GM21515 (cell line): Measurements from ENCODE around the gene TMEM154.

Experiments
- ATAC-seq: cut with Tn5 transposase; IDR thresholded peaks from one replicate; pipeline ENCODE4 v1.9.1; 2021; ENCODE audit not compliant: unreplicated experiment

The TMEM154 gene

DNA sequence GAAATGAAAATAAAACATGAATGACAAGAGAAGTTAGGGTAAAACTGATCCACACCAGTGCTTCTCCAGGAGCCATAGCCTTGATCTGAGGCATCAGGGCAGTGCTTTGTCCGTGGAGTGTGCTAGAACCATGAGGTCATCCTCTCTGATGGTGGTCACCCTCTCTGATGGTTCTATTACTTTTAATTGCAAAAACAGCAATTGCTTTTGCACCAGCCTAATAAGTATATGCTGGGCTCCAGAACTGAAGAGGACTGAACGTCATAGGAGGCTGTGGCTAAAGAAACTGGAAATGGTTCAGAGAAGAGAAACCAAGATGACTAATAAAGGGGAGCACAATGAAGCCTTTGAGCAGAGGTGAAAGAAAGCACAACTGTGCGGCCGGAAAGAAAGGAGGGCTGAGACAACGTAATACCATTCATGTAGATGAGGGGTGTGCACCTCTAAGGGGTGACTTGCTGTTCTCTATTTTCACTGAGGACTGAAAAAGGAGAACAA, 17.0 kb upstream of the TMEM154 start:
- ATAC-seq, result peak; percentile 97

DNA sequence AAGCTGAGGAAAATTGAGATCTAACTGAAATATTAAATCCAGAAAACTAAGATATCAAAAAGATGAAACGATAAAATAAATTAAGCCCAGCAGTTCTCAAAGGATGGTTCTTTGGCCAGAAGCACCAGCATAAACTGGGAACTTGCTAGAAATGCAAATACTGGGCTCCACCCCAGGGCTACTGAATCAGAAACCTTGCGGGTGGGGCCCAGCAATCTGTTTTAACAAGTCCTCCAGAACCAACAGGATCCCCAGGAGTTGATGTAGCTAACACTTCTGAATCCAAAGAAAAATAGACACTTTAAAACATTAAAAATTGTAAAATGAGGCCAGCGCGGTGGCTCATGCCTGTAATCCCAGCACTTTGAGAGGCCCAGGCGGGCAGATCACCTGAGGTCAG, 14.1 kb upstream of the TMEM154 start:
- ATAC-seq, result no peak

DNA sequence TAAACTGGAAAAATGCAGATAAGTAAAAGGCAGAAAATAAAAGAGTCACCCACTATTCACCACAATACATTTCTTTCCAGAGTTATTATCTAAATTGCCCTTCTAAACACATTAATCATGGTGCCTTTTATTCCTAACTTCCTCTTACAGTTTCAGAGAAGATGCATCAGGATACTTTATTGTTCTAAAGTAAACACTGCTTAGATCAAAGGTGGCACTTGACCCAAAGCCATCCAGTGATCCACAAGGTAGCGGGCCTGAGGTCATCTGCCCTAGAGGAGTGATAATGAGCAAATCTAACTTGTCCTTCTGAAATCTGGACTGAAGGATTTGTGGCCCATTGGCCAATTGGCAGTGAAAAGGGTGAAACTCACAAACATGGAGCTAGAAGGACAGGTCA, 12.0 kb upstream of the TMEM154 start:
- no peak for ATAC-seq

DNA sequence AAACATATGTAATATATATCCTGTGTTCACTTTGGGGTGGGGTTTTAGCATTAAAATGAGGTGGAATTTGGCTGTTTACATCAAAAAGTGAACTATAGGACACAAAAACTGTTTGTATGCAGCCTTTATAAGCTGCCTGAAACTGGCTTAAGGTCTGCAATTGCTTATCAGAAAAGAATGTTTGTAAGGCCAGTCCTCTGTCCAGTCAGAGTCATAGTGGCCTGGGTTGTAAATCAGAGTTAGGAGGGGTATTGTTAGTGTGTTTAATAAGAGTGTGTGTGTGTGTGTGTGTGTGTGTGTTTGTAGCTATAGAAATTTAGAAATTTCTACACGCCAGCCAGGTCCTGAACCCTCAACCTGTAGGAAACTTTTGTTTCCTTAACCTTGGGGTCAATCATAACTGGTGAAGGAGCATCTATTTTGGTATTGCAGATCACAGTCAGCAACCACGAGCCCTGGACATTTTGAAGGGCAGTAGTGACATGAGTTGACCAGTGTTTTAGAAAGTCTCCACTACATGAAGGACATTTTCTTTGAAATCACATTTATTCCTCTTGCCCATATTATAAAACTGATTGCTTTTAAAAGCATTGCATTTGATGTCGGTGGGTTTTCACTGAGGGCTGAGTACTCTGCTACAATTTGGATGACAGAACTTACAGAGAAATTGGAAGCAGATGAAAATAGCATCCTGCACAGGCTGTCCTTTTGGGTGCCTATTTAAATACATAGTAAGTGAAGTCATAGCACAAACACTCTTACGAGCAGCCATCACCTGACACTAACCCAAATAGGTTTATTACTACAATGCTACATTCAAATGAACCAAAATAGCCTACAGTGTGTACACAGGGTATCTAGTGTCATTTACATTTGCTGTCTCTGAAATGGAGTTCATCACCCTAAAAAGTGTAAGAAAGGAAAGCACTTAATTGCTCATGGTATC, 11.2 kb upstream of the TMEM154 start:
- no peak for ATAC-seq

DNA sequence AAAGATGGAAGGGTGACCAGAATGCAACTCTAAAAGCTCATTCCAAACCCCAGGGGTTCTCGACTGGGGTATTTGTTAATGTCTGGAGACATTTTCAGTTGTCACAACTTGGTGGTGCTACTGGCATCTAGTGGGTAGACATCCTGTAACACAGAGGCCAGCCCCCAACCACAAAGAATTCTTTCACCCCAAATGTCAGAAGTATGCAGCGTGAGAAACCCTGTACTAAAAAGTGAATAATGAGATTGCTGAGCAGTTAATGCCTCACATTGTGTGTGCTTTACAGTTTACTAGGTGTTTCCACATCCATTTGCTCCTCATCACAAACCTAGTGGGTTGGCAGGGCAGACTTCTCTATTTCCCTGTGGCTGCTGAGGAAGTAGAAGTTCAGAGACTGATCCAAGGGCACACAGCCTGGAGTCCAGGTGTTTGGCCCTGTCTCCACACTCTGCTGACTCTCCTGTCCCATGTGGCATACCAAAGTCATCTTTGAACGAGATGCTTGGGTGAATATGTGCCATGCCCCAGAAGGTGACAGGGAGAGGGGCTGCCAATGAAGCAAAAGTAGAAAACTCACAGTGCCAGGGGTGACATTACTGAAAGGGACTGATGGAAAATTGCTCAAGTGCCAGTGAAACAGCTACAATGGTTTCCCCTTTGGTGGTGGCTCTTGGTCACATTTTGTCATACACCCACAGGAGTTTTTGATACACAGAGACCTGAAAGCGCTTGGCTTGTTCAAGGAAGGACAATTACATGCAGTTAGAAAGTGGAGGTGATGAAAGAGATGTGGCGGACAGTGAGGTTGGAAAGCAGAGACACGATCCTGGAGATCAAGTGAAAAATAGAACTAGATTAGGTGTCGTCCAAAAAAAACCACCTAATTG, 10.1 kb upstream of the TMEM154 start:
- no peak for ATAC-seq

DNA sequence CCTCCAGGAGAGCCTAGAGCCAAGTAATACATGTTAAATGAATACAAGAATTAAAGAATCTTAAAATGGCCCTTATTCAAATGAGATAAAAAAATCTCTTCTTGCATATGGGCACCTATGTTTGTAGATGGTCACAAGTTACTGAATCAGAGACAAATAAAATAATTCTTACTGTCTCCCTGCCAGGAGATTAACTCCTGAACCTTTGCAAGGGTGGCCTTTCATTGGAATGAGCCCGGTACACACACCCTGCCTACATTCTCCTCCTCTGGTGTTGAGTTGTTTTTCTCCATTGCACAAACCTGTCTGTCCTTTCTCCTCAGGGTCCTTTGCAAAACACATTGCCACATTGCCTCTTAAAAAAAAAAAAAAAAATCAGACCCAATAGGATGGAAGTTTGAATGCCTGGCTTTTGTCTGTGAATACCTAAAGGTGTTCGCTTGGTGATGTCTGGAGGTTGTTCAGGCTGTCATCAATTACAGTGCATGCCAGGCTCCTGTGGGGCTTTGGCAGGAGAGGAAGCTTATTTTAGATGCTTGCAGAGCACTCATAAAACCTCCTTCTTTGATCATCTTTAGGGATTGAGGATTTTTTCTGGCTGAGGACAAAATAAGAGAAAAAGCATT, 8.3 kb upstream of the TMEM154 start:
- ATAC-seq, result no peak

DNA sequence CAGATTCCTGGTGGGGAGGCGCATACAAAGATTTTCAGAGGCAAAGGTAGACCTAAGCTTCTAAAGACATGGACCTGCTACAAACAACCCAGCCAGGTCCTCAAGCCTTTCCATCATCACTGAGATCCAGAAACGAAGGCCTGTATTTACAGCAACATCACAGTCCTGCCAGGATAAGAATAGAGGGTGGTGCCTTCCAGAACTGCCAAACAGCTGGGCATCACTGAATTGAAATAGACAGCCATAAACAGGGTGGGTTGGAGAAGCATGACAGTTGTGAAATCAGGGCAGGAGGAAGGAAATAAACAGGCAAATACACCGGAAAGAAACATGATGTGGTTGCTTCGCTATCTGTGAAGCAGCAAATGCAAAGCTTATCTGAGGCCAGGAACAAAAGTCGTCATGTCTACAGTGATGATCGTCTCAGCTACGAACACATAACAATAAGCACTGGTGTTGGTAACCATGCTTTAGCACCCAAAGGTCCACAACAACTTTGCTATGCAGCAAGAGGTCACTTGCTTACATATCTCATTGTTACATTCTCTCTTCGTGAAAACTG, 6.7 kb upstream of the TMEM154 start:
- no peak for ATAC-seq

DNA sequence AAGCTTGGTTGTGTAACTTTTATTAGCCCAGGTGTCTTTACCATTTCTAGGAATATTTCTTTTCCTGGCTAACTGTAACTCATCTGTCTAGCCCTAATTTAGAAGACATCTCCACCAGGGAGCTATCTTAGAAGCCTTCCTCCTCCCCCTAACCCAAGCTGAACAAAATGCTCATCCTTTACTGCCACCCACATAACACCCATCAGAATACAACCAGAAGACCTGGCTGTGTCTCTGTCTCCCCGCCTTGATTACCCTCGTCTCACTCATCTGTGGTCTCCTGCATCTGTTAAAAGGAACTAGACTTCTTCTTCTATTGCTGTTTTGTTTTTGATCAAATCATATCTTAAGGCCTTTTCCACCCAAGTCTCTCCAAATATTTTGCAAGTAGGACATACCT, 4.8 kb upstream of the TMEM154 start:
- ATAC-seq, result no peak

DNA sequence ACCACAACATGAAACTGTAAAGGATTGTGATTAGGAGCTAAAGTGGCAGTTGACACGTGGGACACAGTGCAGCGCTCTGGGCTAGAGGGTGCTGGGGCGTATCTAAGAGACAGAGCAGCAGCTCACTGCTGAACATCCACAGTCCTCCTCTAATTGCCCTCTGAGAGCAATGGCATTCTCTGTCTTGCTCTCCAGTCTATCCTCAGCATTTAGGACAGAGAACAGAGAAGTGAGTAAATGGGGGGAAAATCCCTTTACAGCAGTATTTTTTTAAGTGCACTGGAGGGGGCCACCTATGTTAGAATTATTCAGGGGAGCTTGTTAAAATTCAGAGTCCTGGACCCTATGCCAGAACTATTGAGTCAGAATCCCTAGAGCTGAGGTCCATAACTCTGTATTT, 4.2 kb upstream of the TMEM154 start:
- ATAC-seq, result no peak

DNA sequence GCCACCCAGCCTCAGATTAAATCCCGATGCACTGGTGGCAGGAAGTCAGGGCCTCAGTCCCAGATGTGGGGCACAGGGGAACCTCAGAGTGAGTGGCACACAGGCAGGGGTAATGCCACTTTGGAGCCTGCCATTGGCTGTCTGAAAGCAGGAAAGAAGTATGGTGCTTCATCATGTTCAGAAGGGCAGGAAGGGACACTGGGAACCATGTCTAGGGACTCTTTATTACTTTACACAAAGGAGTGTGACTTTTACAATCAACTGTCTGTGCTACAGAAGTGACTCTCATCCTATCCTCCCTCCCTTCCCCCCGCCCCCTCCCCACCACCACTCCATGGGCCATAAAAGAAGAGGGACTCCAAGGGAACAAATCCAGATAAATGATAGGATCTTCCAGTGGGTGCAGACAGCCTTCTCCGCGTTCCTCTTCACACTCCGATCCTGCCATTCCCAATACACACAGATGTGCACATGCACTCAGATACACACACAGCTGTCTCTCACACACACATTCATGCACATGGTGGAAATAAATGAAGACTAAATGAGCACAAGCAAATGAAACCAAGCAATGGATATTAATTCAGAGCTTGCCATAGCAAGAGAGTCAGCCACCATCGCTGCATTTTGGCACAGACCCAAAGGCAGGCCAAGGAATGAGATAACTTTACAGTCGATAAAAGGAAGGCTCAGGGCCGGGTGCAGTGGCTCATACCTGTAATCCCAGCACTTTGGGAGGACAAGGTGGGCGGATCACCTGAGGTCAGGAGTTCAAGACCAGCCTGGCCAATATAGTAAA, 2.5 kb upstream of the TMEM154 start:
- no peak for ATAC-seq

DNA sequence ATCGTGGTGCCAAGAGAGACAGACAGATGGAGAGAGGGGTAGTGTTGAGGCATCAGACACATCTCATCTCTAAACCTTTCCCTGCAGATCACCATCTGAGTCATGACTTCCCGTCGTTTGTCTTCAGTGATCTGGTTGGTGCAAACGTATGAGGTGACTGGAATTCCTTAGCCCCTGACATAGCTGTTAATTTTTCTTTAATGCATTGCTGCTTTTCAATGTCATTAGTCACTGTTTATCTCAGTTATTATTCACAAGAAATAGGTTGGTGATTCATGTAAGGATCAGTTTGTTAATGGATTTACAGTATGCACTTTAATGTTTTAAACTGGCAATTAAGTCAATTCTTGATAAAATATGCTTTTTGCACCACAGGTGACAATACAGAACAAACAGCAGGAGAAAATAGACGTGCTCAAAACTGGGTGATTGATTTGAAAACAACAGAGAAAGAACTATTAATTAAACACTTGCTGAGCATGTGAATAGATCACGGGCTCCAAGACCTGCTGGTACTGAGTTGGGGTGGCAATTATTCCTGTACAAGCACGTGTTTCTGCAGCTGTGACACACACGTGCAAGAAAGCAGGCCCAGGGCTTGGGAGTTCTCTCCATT, 1.3 kb upstream of the TMEM154 start:
- no peak for ATAC-seq

DNA sequence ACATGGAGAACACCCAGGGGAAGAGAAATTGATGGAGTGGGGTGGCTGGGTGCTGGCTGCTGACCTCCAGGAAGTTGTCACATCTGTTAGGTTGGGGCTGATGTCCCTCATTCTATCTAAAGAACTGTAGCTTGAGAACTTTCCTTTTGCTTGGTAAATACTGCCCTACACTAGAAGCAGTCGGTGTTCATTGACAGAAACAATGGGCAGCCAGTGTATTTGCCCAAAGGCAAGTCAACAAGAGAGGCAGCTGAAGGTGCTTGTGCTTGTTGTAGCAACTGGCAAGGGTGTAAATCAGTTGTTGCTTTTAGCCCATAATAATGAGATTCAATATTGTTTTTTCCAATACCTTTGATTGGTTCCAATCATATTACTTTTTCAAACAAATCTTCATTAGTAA, 956 bp downstream of the TMEM154 start:
- no peak for ATAC-seq

DNA sequence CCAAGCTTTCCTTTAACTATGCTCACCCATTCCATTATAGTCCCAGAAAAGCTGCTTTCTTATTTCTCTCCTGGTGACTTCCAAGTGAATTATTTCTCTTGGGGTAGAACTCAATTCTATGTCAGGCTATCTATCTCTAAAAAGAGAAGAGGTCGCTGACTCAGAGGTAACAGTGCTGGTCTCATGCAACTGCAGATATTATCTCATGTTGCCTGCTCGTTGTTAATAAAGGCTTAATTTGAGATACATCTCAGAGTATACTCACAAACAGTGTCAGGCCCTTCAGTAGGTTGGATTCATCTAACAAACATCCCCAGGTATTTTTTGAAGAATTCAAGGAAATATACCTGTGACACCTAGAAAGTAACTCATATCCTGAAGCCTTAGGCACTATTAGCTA, 2.7 kb downstream of the TMEM154 start:
- no peak for ATAC-seq

DNA sequence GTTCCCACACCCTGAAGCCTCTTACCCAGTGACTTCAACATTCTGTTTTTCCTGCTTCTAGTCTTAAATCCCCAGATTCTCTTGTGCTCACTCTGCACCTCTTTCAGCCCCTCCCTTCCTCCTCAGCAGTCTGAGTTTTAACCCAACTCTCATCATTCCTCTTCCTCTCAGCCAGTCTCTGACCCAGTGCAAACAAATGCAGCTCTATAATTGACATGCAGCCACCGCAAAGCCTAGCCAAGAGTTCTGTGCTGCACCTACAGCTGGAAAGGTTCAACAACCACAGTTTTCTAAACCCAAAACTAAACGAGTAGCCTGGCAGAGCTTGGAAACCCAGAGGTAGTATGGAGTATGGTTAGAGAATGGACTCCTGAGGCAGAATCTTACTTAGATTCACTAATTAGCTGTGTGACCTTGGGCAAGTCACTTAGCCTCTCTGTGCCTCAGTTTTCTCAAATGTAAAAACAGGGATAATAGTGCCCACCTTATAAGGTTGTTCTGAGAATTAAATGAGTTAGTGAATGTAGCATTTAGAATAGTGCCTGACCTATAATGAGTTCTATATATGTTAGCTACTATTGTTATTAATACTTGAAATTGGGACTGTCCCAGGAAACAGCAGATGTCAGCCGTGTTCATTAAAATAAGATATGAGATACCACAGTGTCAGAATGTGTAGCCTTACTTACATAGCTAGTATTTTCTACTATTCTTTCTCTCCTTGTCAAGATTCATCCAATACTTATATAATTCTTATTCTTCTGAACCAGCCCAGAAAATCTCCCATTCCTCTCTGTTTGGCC, 3.5 kb downstream of the TMEM154 start:
- ATAC-seq, result no peak

DNA sequence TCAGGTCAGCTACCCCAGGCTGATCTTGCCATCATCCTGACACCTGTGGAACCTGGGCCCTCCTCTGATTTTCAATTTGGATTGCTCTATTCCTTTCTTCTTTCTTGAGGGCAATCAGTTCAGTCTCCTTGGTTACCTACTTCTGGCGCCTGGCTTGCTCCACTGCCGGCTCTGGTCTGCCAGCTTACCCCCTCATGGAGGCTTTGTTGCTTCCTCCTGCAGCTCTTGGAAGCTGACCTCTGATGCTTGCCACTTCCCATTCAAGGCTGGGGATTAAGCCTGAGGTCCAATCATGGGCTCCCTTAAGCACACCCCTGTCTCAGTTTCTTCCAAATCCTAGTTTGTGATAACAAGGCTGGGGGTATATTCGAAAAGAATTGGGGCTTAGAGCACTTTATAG, 5.4 kb downstream of the TMEM154 start:
- ATAC-seq, result no peak

DNA sequence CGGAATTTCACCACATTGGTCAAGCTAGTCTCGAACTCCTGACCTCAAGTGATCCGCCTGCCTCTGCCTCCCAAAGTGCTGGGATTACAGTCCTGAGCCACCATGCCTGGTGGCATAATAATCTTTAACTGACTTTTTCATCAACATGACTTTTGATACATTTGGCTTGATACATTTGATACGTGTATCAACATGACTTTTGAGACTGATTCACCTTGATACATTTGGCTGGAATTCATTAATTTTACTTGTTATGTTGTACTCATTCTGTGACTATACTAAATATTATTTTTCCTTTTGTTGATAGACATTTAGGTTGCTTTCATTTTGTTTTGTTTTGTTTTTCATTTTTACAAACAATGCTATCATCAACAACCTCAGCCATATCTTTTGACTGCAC, 6.3 kb downstream of the TMEM154 start:
- no peak for ATAC-seq

DNA sequence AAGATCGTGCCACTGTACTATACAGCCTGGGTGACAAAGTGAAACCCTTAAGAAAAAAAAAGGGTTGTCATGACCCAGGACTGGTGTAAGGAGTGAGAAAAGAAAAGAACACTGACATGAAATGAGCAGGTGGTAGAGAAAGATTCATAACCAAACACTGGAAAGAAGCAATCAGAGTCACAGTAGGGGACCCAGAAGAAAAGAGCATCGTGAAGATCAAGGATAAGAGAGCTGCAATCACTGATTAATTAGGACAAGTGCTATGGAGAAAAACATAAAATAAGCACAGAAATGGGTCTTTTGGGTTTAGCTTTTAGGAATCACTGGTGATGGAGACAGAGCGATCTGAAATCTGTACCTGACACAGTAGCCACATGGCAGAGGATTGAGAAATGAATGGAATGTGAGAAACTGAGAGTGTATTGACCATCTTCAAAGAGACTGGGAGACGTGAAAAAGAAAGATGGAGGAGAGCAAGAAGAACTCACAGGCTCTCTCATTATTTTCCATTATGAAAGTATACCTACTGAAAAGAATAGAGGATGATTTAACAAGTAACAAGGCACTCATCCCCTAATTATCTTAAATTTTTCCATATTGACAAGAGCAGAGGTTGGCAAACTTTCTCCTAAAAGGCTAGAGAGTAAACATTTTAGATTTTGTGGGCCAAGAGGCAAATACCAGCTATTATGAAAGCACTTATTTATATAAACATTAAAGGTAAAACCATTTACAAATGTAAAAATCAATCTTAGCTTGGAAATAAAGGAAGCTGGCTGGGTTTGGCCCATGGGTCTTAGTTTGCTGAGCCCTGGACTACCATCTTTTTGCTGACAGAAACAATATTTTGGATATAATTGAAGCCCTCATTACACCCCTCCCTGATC, 7.3 kb downstream of the TMEM154 start:
- no peak for ATAC-seq
